ENCODE results near the gene ARPC2.

DNA sequence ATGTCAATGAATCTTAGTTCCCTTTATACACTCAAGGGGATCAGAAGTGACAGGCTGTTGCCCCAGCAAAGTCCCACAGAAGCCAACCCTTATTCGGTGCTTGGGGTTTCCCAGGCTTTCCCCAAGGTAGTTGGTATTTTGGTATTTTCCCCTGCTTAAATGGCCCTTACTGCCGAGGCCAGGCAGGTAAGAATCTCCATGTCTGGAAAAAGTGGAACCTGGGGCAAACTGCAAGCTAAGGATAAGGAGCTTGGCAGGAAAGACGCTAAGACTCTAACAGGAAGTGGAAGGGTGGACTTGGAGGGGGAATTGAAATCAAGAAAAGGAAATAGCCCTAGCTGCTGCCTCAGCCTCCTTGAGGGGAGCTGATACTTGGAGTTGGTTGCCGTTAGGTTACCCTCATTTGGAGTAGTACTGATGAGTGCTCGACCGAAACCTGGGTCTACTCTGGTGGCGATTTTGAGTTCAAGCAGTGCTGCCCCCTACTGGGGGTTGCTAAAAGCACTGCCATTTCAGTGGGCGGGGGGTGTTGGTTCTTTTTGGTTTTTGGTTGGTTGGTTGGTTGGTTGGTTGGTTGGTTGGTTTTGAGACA lies 40.5 kb downstream of the ARPC2 start:
- TF ChIP-seq FOXA1 (IDR thresholded peaks at IDR 0.05) (no peak), SP1 (IDR thresholded peaks at IDR 0.05) (no peak), FOXK2 (IDR thresholded peaks at IDR 0.05) (no peak), PKNOX1 (IDR thresholded peaks at IDR 0.05) (no peak), FOXM1 (IDR thresholded peaks at IDR 0.05; ENCODE audit: borderline replicate concordance) (no peak), NFRKB (IDR thresholded peaks at IDR 0.05) (no peak), TARDBP (IDR thresholded peaks at IDR 0.05) (no peak)

All from HEK293T (cell line).